Measurements from ENCODE around the gene TRABD.

TRABD gene

DNA sequence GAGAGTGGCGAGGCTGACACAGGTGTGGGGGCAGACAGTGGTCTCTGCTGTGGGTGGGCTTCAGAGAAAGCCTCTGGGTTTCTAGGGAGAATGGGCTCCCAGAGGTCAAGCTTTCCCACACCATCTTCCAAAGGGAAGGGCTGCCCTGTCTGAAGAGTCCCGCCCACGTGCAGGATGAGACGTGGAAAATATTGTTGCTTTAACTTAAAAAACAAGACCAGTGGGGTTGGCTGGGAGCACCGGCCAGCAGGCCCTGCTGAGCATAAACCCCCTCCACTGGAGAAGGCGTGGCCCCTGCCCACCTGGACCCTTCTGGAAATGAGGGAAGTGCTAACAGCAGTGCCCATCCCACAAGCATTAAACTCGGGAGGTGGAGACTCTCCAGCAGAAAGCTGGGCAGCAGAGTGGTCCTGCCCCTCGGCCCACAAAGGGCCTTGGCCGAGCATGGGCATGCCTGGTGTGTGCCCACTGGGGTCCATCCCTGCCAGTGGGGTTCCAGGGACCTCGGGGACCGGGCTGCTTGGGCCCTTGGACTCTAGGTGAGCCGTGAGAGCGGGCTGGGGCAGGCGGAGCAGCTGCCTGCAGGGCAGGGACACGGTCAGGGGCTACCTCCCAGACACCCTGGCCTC is 30.5 kb downstream of the TRABD start:
- no peak for DNase-seq
- no peak for TF ChIP-seq POLR2A (IDR thresholded peaks at IDR 0.05; ENCODE audit: low read length)
- no peak for TF ChIP-seq GATA1 (IDR thresholded peaks at IDR 0.05; ENCODE audit: low read depth, low read length)

GRCh38 chr22:50216684-50217520 is 31.2 kb downstream of the TRABD start:
- no peak for TF ChIP-seq GATA1 (IDR thresholded peaks at IDR 0.05; ENCODE audit: low read depth, low read length)
- no peak for TF ChIP-seq POLR2A (IDR thresholded peaks at IDR 0.05; ENCODE audit: low read length)
- no peak for DNase-seq

DNA sequence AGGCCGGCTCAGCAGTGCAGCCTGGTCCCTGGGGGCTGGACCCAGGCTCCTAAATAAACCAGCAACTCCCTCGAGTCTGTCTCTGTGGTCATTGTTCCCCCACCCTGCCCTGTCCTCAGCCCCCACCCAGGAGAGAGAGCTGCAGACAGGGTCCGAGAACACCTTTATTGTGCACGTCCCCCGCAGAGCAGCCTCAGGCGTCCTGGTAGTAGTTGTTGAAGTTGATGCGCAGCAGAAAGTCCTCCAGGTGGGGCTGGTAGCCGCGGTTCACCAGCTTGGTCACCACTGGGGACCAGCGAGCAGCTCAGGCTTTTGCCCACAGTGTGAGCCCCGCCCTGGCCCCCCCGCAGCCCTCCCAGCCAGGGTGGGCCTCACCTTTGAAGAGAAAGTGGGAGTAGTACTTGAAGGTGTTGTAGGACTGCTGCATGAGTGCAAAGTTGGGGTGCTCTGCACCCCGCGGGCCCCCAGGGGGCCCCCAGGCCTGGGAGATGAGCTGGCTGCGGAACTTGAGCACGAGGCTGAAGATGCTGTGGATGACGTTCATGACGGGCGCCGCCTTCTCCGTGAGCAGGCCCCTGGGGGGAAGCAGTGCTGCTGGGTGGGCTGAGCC is 31.9 kb downstream of the TRABD start:
- no peak for DNase-seq
- TF ChIP-seq GATA1 (IDR thresholded peaks at IDR 0.05; ENCODE audit: low read depth, low read length) (no peak), POLR2A (IDR thresholded peaks at IDR 0.05; ENCODE audit: low read length) (no peak)

DNA sequence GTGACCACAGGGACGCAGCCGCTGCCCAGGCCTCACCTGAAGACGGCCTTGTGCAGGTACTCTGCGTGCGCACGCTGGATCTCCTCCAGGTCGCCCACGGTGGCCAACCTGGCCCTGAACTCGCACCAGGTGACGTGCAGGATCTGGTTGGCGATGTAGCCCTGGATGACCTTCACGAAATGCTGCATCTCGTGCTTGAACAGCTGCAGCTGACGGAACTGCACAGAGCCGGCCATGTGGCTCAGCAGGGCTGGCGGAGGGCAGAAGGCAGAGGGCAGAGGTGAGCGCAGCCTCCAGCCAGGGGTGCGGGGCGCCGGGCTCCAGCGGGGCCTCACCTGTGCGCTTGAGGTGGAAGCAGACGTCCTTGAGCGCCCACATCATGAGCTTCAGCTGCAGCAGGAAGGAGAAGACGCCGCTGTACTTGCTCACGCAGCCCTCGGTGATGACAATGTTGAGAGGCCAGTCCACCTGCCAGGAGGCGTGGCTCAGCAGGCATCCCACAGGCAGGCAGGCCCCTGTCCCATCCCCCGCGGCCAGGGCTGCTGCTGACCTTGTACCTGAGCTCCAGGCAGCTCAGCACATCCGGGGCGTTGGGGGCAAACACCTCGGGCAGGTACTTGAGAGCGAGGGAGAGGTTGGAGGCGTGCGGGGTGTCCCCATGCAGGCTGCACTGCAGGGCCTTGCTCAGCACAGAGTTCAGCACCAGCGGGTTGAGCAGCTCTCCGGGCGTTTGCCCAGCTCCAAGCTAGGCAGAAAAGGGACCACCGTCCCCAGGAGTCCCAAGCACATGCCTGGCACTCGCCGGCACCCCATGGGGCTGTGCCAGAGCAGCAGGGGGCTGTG is 32.7 kb downstream of the TRABD start:
- no peak for TF ChIP-seq POLR2A (IDR thresholded peaks at IDR 0.05; ENCODE audit: low read length)
- no peak for TF ChIP-seq GATA1 (IDR thresholded peaks at IDR 0.05; ENCODE audit: low read depth, low read length)
- no peak for DNase-seq

DNA sequence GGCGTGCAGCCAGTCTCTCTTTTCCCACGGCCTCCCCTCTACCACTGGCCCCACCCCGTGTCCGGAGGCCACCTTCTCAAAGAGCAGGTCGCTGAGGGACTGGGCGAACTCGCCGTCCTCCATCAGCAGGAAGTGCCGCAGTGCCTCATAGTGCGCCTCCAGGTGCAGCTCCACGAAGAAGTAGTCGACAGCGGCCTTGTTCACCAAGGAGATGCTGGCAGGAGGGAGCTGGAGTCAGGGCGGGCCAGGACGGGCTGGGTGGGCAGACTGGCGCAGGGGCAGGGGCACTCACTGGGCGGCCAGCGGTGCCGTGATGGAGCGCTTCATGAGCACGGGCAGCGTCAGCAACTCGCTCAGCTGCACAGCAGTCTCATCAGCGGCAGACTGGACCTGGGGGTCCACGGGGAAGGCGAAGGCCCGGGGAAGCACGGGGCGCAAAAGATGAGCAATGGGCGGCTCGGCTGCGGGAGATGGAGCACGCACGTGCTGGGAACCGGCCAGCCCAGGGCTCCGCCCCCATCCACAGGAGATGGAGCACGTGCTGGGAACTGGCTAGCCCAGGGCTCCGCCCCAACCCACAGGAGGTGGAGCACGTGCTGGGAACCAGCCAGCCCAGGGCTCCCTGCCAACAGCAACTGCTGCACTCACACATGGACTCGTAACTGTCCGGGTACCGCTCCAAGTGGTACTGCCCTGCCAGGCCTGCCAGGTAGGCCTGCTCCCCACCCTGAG is 33.4 kb downstream of the TRABD start:
- DNase-seq = peak; percentile 76 to 84
- TF ChIP-seq POLR2A (IDR thresholded peaks at IDR 0.05; ENCODE audit: low read length) = no peak
- no peak for TF ChIP-seq GATA1 (IDR thresholded peaks at IDR 0.05; ENCODE audit: low read depth, low read length)

GRCh38 chr22:50219800-50220602 is 34.3 kb downstream of the TRABD start:
- no peak for DNase-seq
- TF ChIP-seq GATA1 (IDR thresholded peaks at IDR 0.05; ENCODE audit: low read depth, low read length) (no peak), POLR2A (IDR thresholded peaks at IDR 0.05; ENCODE audit: low read length) (no peak)

DNA sequence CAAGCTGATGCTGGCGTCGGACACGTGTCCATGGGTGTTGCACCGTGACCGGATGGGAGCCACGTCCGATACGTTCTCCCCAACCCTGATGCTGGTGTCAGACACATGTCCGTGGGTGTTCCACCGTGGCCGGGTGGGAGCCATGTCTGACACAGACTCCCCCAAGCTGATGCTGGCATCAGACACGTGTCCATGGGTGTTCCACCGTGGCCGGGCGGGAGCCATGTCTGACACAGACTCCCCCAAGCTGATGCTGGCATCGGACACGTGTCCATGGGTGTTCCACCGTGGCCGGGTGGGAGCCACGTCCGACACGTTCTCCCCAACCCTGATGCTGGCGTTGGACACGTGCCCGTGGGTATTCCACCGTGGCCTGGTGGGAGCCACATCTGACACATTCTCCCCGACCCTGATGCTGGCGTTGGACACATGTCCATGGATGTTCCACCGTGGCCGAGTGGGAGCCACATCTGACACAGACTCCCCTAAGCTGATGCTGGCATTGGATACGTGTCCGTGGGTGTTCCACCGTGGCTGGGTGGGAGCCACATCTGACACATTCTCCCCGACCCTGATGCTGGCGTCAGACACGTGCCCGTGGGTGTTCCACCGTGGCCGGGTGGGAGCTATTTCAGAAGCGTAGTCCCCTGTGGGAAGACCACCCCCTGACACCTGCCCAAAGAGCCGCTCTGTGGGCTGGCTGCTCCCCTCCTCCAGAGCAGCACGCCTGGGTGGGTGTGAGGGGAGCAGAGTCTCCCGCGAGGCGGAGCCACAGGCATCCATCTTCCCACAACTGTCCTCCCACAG is 35.1 kb downstream of the TRABD start:
- DNase-seq = no peak
- TF ChIP-seq POLR2A (IDR thresholded peaks at IDR 0.05; ENCODE audit: low read length) = no peak
- no peak for TF ChIP-seq GATA1 (IDR thresholded peaks at IDR 0.05; ENCODE audit: low read depth, low read length)

- TF ChIP-seq GATA1 (IDR thresholded peaks at IDR 0.05; ENCODE audit: low read depth, low read length) (no peak), POLR2A (IDR thresholded peaks at IDR 0.05; ENCODE audit: low read length) (no peak)
Measured at GRCh38 chr22:50221410-50222300, 35.9 kb downstream of the TRABD start.

DNA sequence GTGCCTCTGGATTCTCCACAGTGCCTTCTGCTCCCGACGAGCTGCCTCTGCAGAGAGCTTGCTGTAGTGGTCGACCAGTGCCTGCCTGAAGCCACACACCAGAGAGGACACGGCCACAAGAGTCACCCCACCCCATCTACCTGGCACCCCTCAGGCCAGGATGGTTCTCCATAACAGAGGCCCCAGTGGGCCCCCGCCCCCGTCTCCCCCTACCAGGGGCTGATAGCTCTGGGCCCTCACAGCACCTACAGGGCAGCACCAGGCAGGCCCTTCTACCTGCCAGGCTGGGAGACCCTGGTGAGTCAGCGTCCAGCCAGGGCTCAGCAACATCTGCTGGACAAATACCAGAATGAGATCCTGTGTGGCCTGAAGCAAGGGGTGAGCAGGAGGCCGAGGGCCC is 36.8 kb downstream of the TRABD start:
- TF ChIP-seq GATA1 (IDR thresholded peaks at IDR 0.05; ENCODE audit: low read depth, low read length) (no peak), POLR2A (IDR thresholded peaks at IDR 0.05; ENCODE audit: low read length) (no peak)

More at GRCh38 chr22:50221410-50222300, 35.9 kb downstream of the TRABD start:
- DNase-seq = no peak

DNA sequence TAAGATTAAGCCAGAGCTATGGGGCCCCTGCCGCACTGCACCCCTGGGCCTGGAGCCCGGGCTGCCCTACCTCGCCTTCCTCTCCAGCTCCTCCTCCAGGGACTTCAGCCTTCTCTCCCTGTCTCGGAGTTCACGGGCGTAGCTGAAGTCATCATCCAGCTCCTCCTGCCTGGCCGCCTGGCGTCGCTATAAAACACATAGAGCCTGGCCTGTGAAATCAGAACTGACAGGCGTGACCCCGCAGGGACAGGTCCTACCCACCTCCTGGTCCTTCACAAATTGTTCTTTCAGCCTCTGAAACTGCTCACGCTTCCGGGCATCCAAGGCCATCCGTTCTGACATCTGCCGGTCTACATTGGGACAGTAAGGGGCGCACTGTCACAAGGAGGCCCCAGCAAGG is 38.4 kb downstream of the TRABD start:
- DNase-seq = no peak
- TF ChIP-seq GATA1 (IDR thresholded peaks at IDR 0.05; ENCODE audit: low read depth, low read length) (no peak), POLR2A (IDR thresholded peaks at IDR 0.05; ENCODE audit: low read length) (no peak)

More for the DNA sequence above, 36.8 kb downstream of the TRABD start:
- DNase-seq = no peak

Data from erythroblast (primary cell).